OCI-LY3 (cell line): ENCODE data around the gene CLCN1.

ENCODE experiments used
- H2AFZ ChIP-seq: fragments of 200-600, 300-600 bp; shearing (Covaris generic); 2 replicates; pipeline ENCODE4 v1.6.0; 2014; ENCODE audit warnings: antibody characterized with exemption, low read depth, low read length
- H3K27ac ChIP-seq: fragments of 200-600, 300-600 bp; sonication (generic); 2 replicates; pipeline ENCODE4 v1.5.1; 2014; ENCODE audit warnings: mild to moderate bottlenecking, low read length, moderate library complexity, mixed read lengths
- H3K27me3 ChIP-seq: fragments of 200-600, 300-600 bp; sonication (generic); 2 replicates; pipeline ENCODE4 v1.6.1; 2014; ENCODE audit warnings: low read depth, low read length, mixed read lengths
- H3K36me3 ChIP-seq: fragments of 200-600, 300-600 bp; sonication (generic); replicated peaks from 2 replicates; pipeline ENCODE3; 2014; ENCODE audit warnings: low read depth, low read length, mixed read lengths
- H3K4me1 ChIP-seq: fragments of 300-600, 200-600 bp; sonication (generic); 2 replicates; pipeline ENCODE4 v1.6.1; 2014; ENCODE audit warnings: low read length, mixed read lengths
- H3K4me2 ChIP-seq: fragments of 200-600, 300-600 bp; sonication (generic); 2 replicates; pipeline ENCODE4 v1.6.1; 2014; ENCODE audit warnings: low read length, mixed read lengths
- H3K4me3 ChIP-seq: fragments of 300-600, 200-600 bp; sonication (generic); 2 replicates; pipeline ENCODE4 v1.5.1; 2014; ENCODE audit warnings: antibody characterized with exemption, mild to moderate bottlenecking, low read length, moderate library complexity
- H3K79me2 ChIP-seq: fragments of 300-600, 200-600 bp; shearing (Covaris generic); 2 replicates; pipeline ENCODE4 v1.6.1; 2014; ENCODE audit warnings: mild to moderate bottlenecking, low read length, mixed read lengths
- H3K9ac ChIP-seq: fragments of 300-600, 200-600 bp; shearing (Covaris generic); 2 replicates; pipeline ENCODE4 v1.6.0; 2014; ENCODE audit warnings: mild to moderate bottlenecking, low read length, moderate library complexity
- H3K9me3 ChIP-seq: fragments of 200-600, 300-600 bp; shearing (Covaris generic); 2 replicates; pipeline ENCODE4 v1.6.1; 2014; ENCODE audit warnings: low read length, mixed read lengths; ENCODE audit not compliant: insufficient read depth
- H4K20me1 ChIP-seq: fragments of 200-600, 300-600 bp; sonication (generic); 2 replicates; pipeline ENCODE4 v1.6.1; 2016; ENCODE audit warnings: low read length, mixed read lengths; ENCODE audit not compliant: insufficient read depth
- EZH2phosphoT487 ChIP-seq: fragments of 200-600 bp; shearing (Covaris generic); IDR thresholded peaks from 2 replicates; pipeline ENCODE4 v1.6.1; 2018; ENCODE audit warnings: antibody characterized with exemption, mixed run types, low read depth
- TF ChIP-seq, protein P1 (sequence below): fragments of 200-600, 300-600 bp; sonication (generic); IDR thresholded peaks from 2 replicates; pipeline ENCODE4 v1.5.1; 2014; ENCODE audit warnings: antibody characterized with exemption, low read length, low read depth

Gene CLCN1

DNA sequence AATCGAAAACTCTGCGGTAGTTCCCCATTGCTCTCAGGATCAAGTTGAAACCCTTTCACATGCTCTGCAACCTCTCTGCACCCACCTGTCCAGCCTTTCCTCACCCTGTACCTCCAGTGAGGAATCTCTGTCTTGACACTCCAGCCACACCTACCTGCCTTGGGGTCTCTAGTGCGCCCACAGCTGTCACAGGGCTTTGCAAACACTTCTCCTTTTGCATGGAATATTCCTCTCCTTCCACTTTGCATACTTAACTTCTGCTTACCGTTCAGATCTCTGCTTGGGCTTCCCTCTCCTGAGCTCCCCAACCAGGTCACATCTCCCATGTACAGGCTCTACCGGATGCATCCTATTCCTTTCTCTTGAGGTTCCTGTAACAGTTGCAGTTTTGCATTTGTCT, 58.6 kb downstream of the CLCN1 start:
- TF ChIP-seq, protein P1, sequence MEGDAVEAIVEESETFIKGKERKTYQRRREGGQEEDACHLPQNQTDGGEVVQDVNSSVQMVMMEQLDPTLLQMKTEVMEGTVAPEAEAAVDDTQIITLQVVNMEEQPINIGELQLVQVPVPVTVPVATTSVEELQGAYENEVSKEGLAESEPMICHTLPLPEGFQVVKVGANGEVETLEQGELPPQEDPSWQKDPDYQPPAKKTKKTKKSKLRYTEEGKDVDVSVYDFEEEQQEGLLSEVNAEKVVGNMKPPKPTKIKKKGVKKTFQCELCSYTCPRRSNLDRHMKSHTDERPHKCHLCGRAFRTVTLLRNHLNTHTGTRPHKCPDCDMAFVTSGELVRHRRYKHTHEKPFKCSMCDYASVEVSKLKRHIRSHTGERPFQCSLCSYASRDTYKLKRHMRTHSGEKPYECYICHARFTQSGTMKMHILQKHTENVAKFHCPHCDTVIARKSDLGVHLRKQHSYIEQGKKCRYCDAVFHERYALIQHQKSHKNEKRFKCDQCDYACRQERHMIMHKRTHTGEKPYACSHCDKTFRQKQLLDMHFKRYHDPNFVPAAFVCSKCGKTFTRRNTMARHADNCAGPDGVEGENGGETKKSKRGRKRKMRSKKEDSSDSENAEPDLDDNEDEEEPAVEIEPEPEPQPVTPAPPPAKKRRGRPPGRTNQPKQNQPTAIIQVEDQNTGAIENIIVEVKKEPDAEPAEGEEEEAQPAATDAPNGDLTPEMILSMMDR: no peak
- TF ChIP-seq EZH2phosphoT487: no peak
- peaks cover 10% of the 10 kb centered on the region for H3K4me1 ChIP-seq
- H3K4me3 ChIP-seq: no peak overlapping the region
- H3K4me2 ChIP-seq: no peak overlapping the region
- H3K27me3 ChIP-seq: peaks cover 6% of the 10 kb centered on the region; the same call in 1 of the 2 replicates
- H3K9me3 ChIP-seq: no peaks in the 10 kb centered on the region
- no peak overlapping the region for H2AFZ ChIP-seq
- H3K9ac ChIP-seq: no peak overlapping the region
- H3K27ac ChIP-seq: no peak overlapping the region
- no peaks in the 10 kb centered on the region for H3K36me3 ChIP-seq
- no peaks in the 10 kb centered on the region for H3K79me2 ChIP-seq
- H4K20me1 ChIP-seq: no peaks in the 10 kb centered on the region

DNA sequence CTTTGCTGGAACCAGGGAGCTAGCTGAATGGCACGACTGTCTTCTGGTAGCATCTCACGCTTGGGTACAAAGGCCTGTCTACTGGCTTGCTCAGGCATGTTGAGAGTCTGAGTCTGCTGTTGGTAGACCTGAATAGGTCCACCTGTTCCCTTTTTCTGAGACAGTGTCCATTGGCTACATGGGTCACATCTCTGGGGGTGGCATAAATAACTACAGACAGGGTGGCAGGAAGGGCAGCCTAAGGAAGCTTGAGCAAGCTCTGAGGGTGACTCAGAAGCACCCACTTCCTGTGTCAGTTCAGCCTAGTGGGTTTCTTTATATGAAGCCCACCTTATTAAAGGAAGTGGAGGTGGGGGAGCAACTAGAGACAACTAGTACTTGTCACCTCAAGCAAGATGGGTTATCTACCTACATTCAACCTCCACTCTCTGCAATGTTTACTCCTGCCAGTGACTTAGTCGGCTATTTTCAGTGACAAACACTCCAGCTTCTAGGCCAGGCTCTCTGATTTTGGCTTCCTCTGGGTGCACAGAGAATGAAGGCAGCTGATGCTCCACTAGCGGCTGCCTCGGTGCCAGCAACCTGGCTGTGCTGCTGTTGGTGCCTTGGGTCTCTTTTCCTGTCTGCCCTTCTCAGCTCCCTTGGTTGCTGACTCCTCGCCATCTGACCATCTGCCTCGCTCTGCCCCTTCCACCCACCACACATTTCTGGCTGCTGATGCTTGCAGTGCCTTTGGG, 59.6 kb downstream of the CLCN1 start:
- Histone ChIP-seq H3K27me3 (no peaks in the 10 kb centered on the region), H3K9me3 (no peaks in the 10 kb centered on the region), H3K4me3 (no peak overlapping the region), H3K4me1 (peaks cover 15% of the 10 kb centered on the region), H2AFZ (no peak overlapping the region), H3K36me3 (no peaks in the 10 kb centered on the region), H3K79me2 (no peaks in the 10 kb centered on the region), H3K4me2 (no peak overlapping the region), H3K27ac (no peak overlapping the region), H4K20me1 (no peaks in the 10 kb centered on the region), H3K9ac (no peak overlapping the region)
- TF ChIP-seq, protein P1: no peak
- no peak for TF ChIP-seq EZH2phosphoT487

DNA sequence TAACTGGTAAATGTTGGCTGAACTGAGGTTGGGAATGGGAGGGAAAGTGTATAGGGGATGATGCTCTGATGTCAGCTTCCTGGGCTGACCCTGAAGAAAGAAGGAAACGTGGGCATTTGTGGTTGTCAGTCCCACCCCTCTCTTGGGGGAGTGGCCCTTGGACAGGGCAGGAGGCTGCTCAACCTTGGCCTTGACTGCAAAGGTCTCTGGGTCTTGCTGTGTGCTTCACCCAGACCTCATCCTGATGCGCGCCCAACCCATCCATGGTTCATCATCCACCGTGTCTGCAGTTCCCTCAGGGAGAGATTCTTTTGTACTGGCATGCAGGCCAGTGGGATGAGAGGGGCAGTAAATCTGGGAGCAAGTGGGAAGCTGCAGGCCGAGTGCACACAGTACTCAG, 60.5 kb downstream of the CLCN1 start:
- H3K27ac ChIP-seq: no peak overlapping the region
- H3K4me3 ChIP-seq: no peak overlapping the region
- H4K20me1 ChIP-seq: no peaks in the 10 kb centered on the region
- H3K36me3 ChIP-seq: no peaks in the 10 kb centered on the region
- H3K9me3 ChIP-seq: no peaks in the 10 kb centered on the region
- H3K9ac ChIP-seq: no peak overlapping the region
- TF ChIP-seq, protein P1: no peak
- no peak for TF ChIP-seq EZH2phosphoT487
- H3K79me2 ChIP-seq: peaks cover under 1% of the 10 kb centered on the region
- no peaks in the 10 kb centered on the region for H3K27me3 ChIP-seq
- no peak overlapping the region for H3K4me2 ChIP-seq
- no peak overlapping the region for H2AFZ ChIP-seq
- H3K4me1 ChIP-seq: peaks cover 15% of the 10 kb centered on the region

DNA sequence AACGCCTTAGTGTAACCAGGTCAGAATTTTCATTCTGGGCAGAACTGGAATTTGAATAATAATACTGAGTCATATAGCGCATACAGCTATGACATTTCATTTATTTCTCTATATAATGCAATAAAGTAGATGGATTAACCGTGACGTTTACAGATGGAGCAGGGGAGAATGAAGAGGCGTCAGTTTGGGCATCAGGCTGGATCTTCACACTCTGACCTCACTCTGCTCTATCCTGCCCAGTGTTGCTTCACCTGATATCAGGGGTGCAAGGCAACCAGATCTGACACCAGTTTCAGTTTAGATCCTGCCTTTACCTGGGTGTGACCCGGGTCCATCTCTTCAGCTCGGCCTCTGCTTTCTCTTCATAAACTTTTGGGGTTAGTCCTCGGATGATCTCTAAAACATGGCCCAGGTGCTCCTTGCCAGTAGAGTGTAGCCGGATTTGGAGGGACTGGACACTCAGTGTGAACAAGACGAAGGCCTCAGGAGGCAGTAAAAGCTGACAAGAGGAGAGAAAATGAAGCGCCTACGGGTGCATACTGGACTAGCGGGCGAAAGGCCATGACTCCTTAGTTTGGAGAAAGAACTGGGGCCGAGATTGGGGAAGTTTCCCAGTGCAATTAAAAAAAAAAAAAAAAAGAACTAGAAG, 63.8 kb downstream of the CLCN1 start:
- H3K4me2 ChIP-seq: peak overlapping the region; percentile 86
- TF ChIP-seq, protein P1: no peak
- no peak for TF ChIP-seq EZH2phosphoT487
- H3K9ac ChIP-seq: peak overlapping the region; percentile 98
- no peak overlapping the region for H3K27ac ChIP-seq
- H3K27me3 ChIP-seq: no peaks in the 10 kb centered on the region
- H3K36me3 ChIP-seq: peaks cover 9% of the 10 kb centered on the region
- no peaks in the 10 kb centered on the region for H3K9me3 ChIP-seq
- H2AFZ ChIP-seq: peak overlapping the region; percentile 53; the same call in 1 of the 2 replicates
- peaks cover 22% of the 10 kb centered on the region for H3K79me2 ChIP-seq
- H4K20me1 ChIP-seq: peaks cover 3% of the 10 kb centered on the region; the same call in 1 of the 2 replicates
- peak overlapping the region; percentile 93 for H3K4me3 ChIP-seq
- peaks cover 16% of the 10 kb centered on the region for H3K4me1 ChIP-seq
